WTC11 (cell line): ENCODE results near the gene KCNE4.

Source experiments
- NFE2L1 ChIP-seq: sonication (generic); formaldehyde crosslinking; IDR thresholded peaks from 2 replicates; pipeline ENCODE4 v1.8.1; 2023; ENCODE audit warnings: missing genetic modification reagents
- NR3C1 ChIP-seq: sonication (generic); formaldehyde crosslinking; conservative IDR thresholded peaks from 2 replicates; pipeline ENCODE4 v1.8.1; 2023; ENCODE audit warnings: low read depth, mild to moderate bottlenecking, missing genetic modification reagents
- SMAD3 ChIP-seq: sonication (generic); formaldehyde crosslinking; IDR thresholded peaks from 2 replicates; pipeline ENCODE4 v1.8.0; 2022; ENCODE audit warnings: missing genetic modification reagents, mild to moderate bottlenecking, borderline replicate concordance
- TF ChIP-seq, protein P1 (sequence below): fragments of 200-600 bp; IDR thresholded peaks from 2 replicates; pipeline ENCODE4 v1.8.0; 2022; ENCODE audit warnings: antibody characterized with exemption
- TF ChIP-seq, protein P2 (sequence below): sonication (generic); formaldehyde crosslinking; IDR thresholded peaks from 2 replicates; pipeline ENCODE4 v1.8.1; 2023; ENCODE audit warnings: mild to moderate bottlenecking, missing genetic modification reagents, moderate library complexity
- TF ChIP-seq, protein P3 (sequence below): sonication (generic); formaldehyde crosslinking; IDR thresholded peaks from 2 replicates; pipeline ENCODE4 v1.8.1; 2023; ENCODE audit warnings: mild to moderate bottlenecking, missing genetic modification reagents

DNA sequence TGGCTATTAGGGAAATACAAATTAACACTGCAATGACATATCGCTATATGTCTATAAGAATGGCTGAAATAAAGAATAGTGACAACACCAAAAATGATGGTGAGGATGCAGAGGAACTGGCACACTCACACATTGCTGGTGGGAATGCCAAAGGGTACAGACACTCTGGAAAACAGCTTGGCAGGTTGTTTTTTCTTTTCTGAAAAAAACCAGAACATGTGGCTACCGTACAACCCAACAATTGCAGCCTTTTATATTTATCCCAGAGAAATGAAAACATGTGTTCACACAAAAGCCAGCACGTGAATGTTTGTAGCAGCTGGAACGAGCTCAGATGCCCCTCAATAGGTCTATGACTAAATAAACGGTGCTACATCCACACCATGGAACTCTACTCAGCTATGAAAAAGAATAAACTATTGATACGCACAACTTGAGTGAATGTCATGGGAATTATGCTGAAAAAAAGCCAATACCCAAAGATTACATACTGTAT lies 45.9 kb downstream of the KCNE4 start:
- TF ChIP-seq, protein P1, sequence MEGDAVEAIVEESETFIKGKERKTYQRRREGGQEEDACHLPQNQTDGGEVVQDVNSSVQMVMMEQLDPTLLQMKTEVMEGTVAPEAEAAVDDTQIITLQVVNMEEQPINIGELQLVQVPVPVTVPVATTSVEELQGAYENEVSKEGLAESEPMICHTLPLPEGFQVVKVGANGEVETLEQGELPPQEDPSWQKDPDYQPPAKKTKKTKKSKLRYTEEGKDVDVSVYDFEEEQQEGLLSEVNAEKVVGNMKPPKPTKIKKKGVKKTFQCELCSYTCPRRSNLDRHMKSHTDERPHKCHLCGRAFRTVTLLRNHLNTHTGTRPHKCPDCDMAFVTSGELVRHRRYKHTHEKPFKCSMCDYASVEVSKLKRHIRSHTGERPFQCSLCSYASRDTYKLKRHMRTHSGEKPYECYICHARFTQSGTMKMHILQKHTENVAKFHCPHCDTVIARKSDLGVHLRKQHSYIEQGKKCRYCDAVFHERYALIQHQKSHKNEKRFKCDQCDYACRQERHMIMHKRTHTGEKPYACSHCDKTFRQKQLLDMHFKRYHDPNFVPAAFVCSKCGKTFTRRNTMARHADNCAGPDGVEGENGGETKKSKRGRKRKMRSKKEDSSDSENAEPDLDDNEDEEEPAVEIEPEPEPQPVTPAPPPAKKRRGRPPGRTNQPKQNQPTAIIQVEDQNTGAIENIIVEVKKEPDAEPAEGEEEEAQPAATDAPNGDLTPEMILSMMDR = no peak
- TF ChIP-seq NR3C1 (CRISPR knock-in tag) (no peak), SMAD3 (CRISPR knock-in tag) (no peak), NFE2L1 (CRISPR knock-in tag) (no peak)
- TF ChIP-seq, protein P2, sequence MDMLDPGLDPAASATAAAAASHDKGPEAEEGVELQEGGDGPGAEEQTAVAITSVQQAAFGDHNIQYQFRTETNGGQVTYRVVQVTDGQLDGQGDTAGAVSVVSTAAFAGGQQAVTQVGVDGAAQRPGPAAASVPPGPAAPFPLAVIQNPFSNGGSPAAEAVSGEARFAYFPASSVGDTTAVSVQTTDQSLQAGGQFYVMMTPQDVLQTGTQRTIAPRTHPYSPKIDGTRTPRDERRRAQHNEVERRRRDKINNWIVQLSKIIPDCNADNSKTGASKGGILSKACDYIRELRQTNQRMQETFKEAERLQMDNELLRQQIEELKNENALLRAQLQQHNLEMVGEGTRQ (CRISPR knock-in tag) = no peak
- TF ChIP-seq, protein P3, sequence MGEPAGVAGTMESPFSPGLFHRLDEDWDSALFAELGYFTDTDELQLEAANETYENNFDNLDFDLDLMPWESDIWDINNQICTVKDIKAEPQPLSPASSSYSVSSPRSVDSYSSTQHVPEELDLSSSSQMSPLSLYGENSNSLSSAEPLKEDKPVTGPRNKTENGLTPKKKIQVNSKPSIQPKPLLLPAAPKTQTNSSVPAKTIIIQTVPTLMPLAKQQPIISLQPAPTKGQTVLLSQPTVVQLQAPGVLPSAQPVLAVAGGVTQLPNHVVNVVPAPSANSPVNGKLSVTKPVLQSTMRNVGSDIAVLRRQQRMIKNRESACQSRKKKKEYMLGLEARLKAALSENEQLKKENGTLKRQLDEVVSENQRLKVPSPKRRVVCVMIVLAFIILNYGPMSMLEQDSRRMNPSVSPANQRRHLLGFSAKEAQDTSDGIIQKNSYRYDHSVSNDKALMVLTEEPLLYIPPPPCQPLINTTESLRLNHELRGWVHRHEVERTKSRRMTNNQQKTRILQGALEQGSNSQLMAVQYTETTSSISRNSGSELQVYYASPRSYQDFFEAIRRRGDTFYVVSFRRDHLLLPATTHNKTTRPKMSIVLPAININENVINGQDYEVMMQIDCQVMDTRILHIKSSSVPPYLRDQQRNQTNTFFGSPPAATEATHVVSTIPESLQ = no peak
